Endothelial cell (in vitro differentiated cells): ENCODE data around the gene PTPRD. TPM values are rescaled to one million over a fixed set of nuclear protein-coding genes. Genes with fewer than 3 reads are reported as not detected.

Experiments
- DNase-seq: peaks from one replicate; pipeline ENCODE4 v3.0.0; 2021; ENCODE audit warnings: low spot score
- H3K27ac Mint-ChIP-seq: one replicate; pipeline ENCODE4 v1.8.0; 2021; ENCODE audit warnings: mixed read lengths, inconsistent platforms; ENCODE audit not compliant: unreplicated experiment
- H3K27me3 Mint-ChIP-seq: one replicate; pipeline ENCODE4 v1.8.0; 2021; ENCODE audit warnings: mild to moderate bottlenecking, moderate library complexity, mixed read lengths, inconsistent platforms; ENCODE audit not compliant: unreplicated experiment
- H3K36me3 Mint-ChIP-seq: one replicate; pipeline ENCODE4 v1.8.0; 2021; ENCODE audit warnings: mild to moderate bottlenecking, low read depth, mixed read lengths, inconsistent platforms; ENCODE audit not compliant: unreplicated experiment
- H3K4me1 Mint-ChIP-seq: one replicate; pipeline ENCODE4 v1.8.0; 2021; ENCODE audit warnings: mild to moderate bottlenecking, mixed read lengths, inconsistent platforms; ENCODE audit not compliant: unreplicated experiment
- H3K4me3 Mint-ChIP-seq: one replicate; pipeline ENCODE4 v1.8.0; 2021; ENCODE audit warnings: mild to moderate bottlenecking, mixed read lengths, inconsistent platforms; ENCODE audit not compliant: unreplicated experiment
- H3K9me3 Mint-ChIP-seq: one replicate; pipeline ENCODE4 v1.8.0; 2021; ENCODE audit warnings: mixed read lengths, inconsistent platforms; ENCODE audit not compliant: unreplicated experiment
- CTCF ChIP-seq: fragments of 200-600 bp; sonication (generic); IDR thresholded peaks from one replicate; pipeline ENCODE4 v1.5.0; 2021; ENCODE audit warnings: antibody characterized with exemption; ENCODE audit not compliant: unreplicated experiment
- total RNA-seq: library from RNA; stranded (reverse); fragmentation: NEBNext Ultra II Directional; extraction: Animal tissue kit (Norgen Biotek cat#: 25700); gene quantifications from one replicate; pipeline ENCODE4 v1.2.1, GENCODE V29; 2021; ENCODE audit not compliant: unreplicated experiment

PTPRD gene
- total RNA-seq, 1 donor from 2014 or later, result 47.8 TPM

- Mint-ChIP-seq H3K36me3 (no peaks in the 10 kb centered on the region), H3K4me1 (no peaks in the 10 kb centered on the region), H3K9me3 (no peaks in the 10 kb centered on the region), H3K27me3 (no peaks in the 10 kb centered on the region), H3K4me3 (no peak overlapping the region), H3K27ac (no peak overlapping the region)
- no peak for TF ChIP-seq CTCF
- no peak for DNase-seq
Measured at GRCh38 chr9:9783711-9784110, 829.1 kb downstream of the PTPRD start.

DNA sequence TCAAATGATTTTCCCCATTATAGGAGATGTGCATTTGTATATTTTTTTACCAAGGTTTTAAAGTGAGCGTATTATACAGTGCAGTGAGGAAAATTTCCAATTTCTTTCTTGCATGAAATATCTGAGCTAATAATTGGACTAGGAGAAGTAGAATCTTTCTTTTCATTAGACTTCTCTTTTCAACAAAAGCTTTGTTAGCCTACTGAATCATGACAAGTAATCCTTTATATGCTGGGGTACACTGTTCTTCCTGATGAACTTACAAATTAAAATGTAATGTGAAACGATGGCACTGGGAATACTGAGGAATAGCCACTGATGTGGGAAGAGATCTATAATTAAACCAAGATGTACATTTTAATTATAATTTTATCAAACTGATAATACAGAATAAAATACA lies 829.6 kb downstream of the PTPRD start:
- Mint-ChIP-seq H3K27ac (no peak overlapping the region), H3K27me3 (no peaks in the 10 kb centered on the region), H3K36me3 (no peaks in the 10 kb centered on the region)

GRCh38 chr9:9778293-9778692 lies 834.5 kb downstream of the PTPRD start:
- no peaks in the 10 kb centered on the region for H3K27me3 Mint-ChIP-seq
- no peaks in the 10 kb centered on the region for H3K36me3 Mint-ChIP-seq
- H3K27ac Mint-ChIP-seq, result no peak overlapping the region
- TF ChIP-seq CTCF, result no peak
- H3K4me3 Mint-ChIP-seq, result no peak overlapping the region
- no peaks in the 10 kb centered on the region for H3K9me3 Mint-ChIP-seq
- H3K4me1 Mint-ChIP-seq, result peaks cover 3% of the 10 kb centered on the region
- no peak for DNase-seq

More for the DNA sequence above, 829.6 kb downstream of the PTPRD start:
- H3K4me1 Mint-ChIP-seq, result no peaks in the 10 kb centered on the region
- no peak for DNase-seq
- TF ChIP-seq CTCF, result no peak
- H3K4me3 Mint-ChIP-seq, result no peak overlapping the region
- H3K9me3 Mint-ChIP-seq, result no peaks in the 10 kb centered on the region

DNA sequence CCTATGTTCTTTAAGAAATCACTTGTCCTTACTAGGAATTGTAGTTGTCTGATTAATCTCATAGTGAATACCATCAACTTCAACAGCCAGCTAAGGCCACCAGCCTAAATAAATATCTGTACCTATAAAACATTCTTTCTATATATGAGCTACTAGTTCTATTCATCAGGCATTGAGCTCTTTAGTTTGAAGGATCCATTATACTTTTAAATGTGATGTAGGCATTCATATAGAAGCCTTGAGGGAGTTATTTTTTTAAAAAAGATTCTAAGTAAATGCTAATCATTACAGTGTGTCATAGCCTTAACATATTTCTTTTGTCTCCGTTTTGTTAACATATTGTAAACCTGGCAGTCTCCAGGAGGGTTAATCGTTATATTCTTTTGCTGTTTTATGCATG lies 838.3 kb downstream of the PTPRD start:
- no peak for DNase-seq
- Mint-ChIP-seq H3K9me3 (no peaks in the 10 kb centered on the region), H3K27me3 (no peaks in the 10 kb centered on the region), H3K4me1 (peaks cover 3% of the 10 kb centered on the region), H3K4me3 (no peak overlapping the region), H3K27ac (no peak overlapping the region), H3K36me3 (no peaks in the 10 kb centered on the region)
- no peak for TF ChIP-seq CTCF

GRCh38 chr9:9771314-9771713 lies 841.5 kb downstream of the PTPRD start:
- TF ChIP-seq CTCF, result no peak
- no peaks in the 10 kb centered on the region for H3K9me3 Mint-ChIP-seq
- H3K4me3 Mint-ChIP-seq, result no peak overlapping the region
- H3K4me1 Mint-ChIP-seq, result peaks cover 3% of the 10 kb centered on the region
- no peak overlapping the region for H3K27ac Mint-ChIP-seq
- no peaks in the 10 kb centered on the region for H3K27me3 Mint-ChIP-seq
- H3K36me3 Mint-ChIP-seq, result no peaks in the 10 kb centered on the region
- DNase-seq, result no peak
